Measurements from ENCODE around the gene GAP43.

The GAP43 gene

DNA sequence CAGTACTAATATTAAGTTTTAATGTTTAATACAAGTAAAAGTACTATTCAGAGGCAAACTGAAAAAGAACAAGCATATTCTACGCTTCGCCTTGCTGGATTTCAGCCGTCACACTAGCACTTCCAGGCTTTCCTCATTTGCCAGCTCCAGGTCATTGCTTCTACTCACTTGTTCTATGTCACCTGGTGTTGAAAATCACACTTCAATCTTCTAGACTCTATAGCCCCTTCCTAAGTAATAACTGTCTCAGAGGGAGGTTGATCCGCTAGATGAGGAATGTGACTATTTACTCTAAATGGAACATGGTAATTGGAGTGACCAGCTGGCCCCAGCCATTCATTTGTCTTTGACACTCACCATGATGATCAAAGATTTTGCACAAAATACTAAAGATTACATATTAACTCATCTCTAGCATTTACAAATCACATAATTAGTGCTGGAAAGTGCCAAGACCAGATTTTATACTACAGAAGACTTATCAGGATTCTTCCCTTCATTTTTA, 92.0 kb downstream of the GAP43 start:
- H3K4me1 ChIP-seq (ENCODE audit: low read depth, poor library complexity, severe bottlenecking) = no peaks in the 10 kb centered on the region

DNA sequence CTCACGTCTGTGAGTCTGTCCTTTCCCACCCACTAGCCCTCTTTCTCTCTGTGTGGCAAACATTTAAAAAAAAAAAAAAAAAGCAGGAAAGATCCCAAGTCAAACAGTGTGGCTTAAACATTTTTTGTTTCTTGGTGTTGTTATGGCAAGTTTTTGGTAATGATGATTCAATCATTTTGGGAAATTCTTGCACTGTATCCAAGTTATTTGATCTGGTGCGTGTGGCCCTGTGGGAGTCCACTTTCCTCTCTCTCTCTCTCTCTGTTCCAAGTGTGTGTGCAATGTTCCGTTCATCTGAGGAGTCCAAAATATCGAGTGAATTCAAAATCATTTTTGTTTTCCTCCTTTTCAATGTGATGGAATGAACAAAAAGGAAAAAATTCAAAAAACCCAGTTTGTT, 97.7 kb downstream of the GAP43 start:
- H3K27me3 ChIP-seq (ENCODE audit: insufficient read depth, low read depth) = no peaks in the 10 kb centered on the region
- no peaks in the 10 kb centered on the region for H3K36me3 ChIP-seq (ENCODE audit: insufficient read depth)
- H4K20me1 ChIP-seq (ENCODE audit: insufficient read depth) = no peaks in the 10 kb centered on the region
- H3K4me2 ChIP-seq = no peak overlapping the region
- H3K9ac ChIP-seq = no peak overlapping the region
- TF ChIP-seq CTCF (conservative IDR thresholded peaks at IDR 0.05; ENCODE audit: low read depth, low read length) = no peak
- H3K79me2 ChIP-seq (ENCODE audit: insufficient read depth, low read depth) = no peaks in the 10 kb centered on the region
- H3K27ac ChIP-seq = no peak overlapping the region
- H3K4me1 ChIP-seq (ENCODE audit: low read depth, poor library complexity, severe bottlenecking) = no peaks in the 10 kb centered on the region
- no peak overlapping the region for H2AFZ ChIP-seq (ENCODE audit: low read depth)
- no peak overlapping the region for H3K4me3 ChIP-seq (IDR thresholded peaks at IDR 0.05; ENCODE audit: insufficient read depth, low read depth, low read length)

More for the DNA sequence above, 92.0 kb downstream of the GAP43 start:
- H3K27ac ChIP-seq = no peak overlapping the region
- no peak overlapping the region for H3K4me3 ChIP-seq (IDR thresholded peaks at IDR 0.05; ENCODE audit: insufficient read depth, low read depth, low read length)
- H3K9ac ChIP-seq = no peak overlapping the region
- no peak overlapping the region for H2AFZ ChIP-seq (ENCODE audit: low read depth)
- no peak for TF ChIP-seq CTCF (conservative IDR thresholded peaks at IDR 0.05; ENCODE audit: low read depth, low read length)
- H3K79me2 ChIP-seq (ENCODE audit: insufficient read depth, low read depth) = no peaks in the 10 kb centered on the region
- no peak overlapping the region for H3K4me2 ChIP-seq
- H3K36me3 ChIP-seq (ENCODE audit: insufficient read depth) = no peaks in the 10 kb centered on the region
- H3K27me3 ChIP-seq (ENCODE audit: insufficient read depth, low read depth) = no peaks in the 10 kb centered on the region
- H4K20me1 ChIP-seq (ENCODE audit: insufficient read depth) = no peaks in the 10 kb centered on the region

DNA sequence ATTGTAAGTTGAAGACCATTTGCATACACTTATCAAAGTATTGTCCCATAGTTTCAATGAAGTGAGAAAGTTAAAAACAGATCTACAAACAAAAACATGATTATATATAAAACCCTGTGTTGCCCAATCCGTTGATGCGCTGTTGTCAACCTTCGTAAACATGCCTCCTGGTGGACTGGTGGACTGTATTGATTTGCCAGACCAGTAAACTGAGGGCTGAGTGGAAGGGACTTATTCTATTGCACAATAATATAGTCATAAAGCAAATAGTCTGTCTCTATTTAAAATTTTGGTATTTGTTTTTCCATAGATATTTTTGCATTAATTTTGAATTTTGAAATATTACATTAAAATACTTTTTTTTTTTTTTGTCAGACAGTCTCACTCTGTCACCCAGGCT, 102.5 kb downstream of the GAP43 start:
- H4K20me1 ChIP-seq (ENCODE audit: insufficient read depth) = no peaks in the 10 kb centered on the region
- H3K4me2 ChIP-seq = no peak overlapping the region
- no peaks in the 10 kb centered on the region for H3K27me3 ChIP-seq (ENCODE audit: insufficient read depth, low read depth)
- no peak overlapping the region for H2AFZ ChIP-seq (ENCODE audit: low read depth)
- no peak for TF ChIP-seq CTCF (conservative IDR thresholded peaks at IDR 0.05; ENCODE audit: low read depth, low read length)
- H3K36me3 ChIP-seq (ENCODE audit: insufficient read depth) = no peaks in the 10 kb centered on the region
- H3K9ac ChIP-seq = no peak overlapping the region
- H3K4me3 ChIP-seq (IDR thresholded peaks at IDR 0.05; ENCODE audit: insufficient read depth, low read depth, low read length) = no peak overlapping the region
- peaks cover 6% of the 10 kb centered on the region for H3K4me1 ChIP-seq (ENCODE audit: low read depth, poor library complexity, severe bottlenecking)
- no peak overlapping the region for H3K27ac ChIP-seq
- no peaks in the 10 kb centered on the region for H3K79me2 ChIP-seq (ENCODE audit: insufficient read depth, low read depth)

DNA sequence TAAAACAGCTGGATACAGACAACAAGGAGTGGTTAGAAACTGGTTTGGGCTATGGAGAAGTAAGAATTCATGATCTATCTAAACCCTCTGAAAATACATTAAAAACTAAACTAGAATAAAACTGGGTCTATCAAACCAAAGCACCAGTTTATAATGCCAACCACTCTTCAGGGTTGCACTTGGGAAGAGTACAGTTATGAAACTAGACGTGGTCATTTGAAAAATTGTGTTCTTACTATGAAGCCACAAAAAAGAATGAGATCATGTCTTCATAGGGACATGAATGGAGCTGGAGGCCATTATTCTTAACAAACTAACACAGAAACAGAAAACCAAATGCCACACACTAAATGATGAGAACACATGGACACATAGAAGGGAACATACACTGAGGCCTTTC, 103.8 kb downstream of the GAP43 start:
- H3K27ac ChIP-seq = no peak overlapping the region
- H3K4me3 ChIP-seq (IDR thresholded peaks at IDR 0.05; ENCODE audit: insufficient read depth, low read depth, low read length) = no peak overlapping the region
- H3K4me1 ChIP-seq (ENCODE audit: low read depth, poor library complexity, severe bottlenecking) = peaks cover 6% of the 10 kb centered on the region
- no peaks in the 10 kb centered on the region for H3K36me3 ChIP-seq (ENCODE audit: insufficient read depth)
- H3K79me2 ChIP-seq (ENCODE audit: insufficient read depth, low read depth) = no peaks in the 10 kb centered on the region
- no peak for TF ChIP-seq CTCF (conservative IDR thresholded peaks at IDR 0.05; ENCODE audit: low read depth, low read length)
- H3K4me2 ChIP-seq = no peak overlapping the region
- H2AFZ ChIP-seq (ENCODE audit: low read depth) = no peak overlapping the region
- H4K20me1 ChIP-seq (ENCODE audit: insufficient read depth) = no peaks in the 10 kb centered on the region
- no peak overlapping the region for H3K9ac ChIP-seq
- no peaks in the 10 kb centered on the region for H3K27me3 ChIP-seq (ENCODE audit: insufficient read depth, low read depth)

All from KMS-11 (cell line).